ENCODE data around the gene UBE2K. TPM values are rescaled to one million over a fixed set of nuclear protein-coding genes. Genes with fewer than 3 reads are reported as not detected.
"Not testable (repeated sequence)": the region's sequence is repeated elsewhere in the genome, so short reads cannot be mapped to it uniquely, and the experiment has no call there.

Gene UBE2K
- total and polyA plus RNA-seq, 2 experiments from 2014 or later: 40.4 to 112 TPM

DNA sequence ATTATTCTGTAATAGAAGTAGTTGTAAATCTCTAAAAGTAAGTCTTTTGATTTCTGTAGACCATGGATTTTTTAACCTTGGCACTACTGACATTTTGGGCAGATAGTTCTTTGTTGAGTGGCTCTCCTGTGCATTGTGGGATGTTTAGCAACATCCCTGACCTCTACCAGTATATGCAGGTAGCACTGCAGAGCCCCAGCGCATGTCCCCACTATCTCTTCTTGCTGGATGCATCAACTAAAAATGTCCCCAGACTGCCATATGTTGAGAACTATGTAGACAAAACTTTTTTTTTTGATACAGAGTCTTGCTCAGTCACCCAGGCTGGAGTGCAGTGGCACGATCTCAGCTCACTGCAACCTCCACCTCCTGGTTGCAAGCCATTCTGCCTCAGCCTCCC lies 4.8 kb downstream of the UBE2K start:
- DNase-seq (ENCODE audit: low spot score): no peak
- WGBS (ENCODE audit: low lambda C conversion rate, missing lambda C conversion rate): 93% methylated on average over 2 of the region's 2 CpGs
- no peak overlapping the region for H3K4me3 ChIP-seq
- TF ChIP-seq CTCF (IDR thresholded peaks at IDR 0.05; ENCODE audit: poor library complexity): no peak
- TF ChIP-seq EZH2phosphoT487 (IDR thresholded peaks at IDR 0.05; ENCODE audit: low read depth, severe bottlenecking, unreplicated experiment): no peak
- TF ChIP-seq EZH2 (IDR thresholded peaks at IDR 0.05; ENCODE audit: borderline replicate concordance): no peak
- peaks cover 79% of the 10 kb centered on the region for H4K20me1 ChIP-seq (ENCODE audit: insufficient read depth, poor library complexity, severe bottlenecking)
- no peak overlapping the region for H3K27ac ChIP-seq
- H3K79me2 ChIP-seq: peaks cover 97% of the 10 kb centered on the region
- H3K36me3 ChIP-seq (replicated peaks; ENCODE audit: insufficient read depth, low read depth): no peaks in the 10 kb centered on the region
- no peak overlapping the region for H3K4me2 ChIP-seq
- H2AFZ ChIP-seq: no peak overlapping the region
- H3K9me2 ChIP-seq (replicated peaks; ENCODE audit: insufficient read depth): no peaks in the 10 kb centered on the region
- no peaks in the 10 kb centered on the region for H3K27me3 ChIP-seq
- peaks cover 8% of the 10 kb centered on the region for H3K4me1 ChIP-seq (ENCODE audit: insufficient read depth)
- H3K9me3 ChIP-seq (ENCODE audit: low read depth): no peaks in the 10 kb centered on the region

DNA sequence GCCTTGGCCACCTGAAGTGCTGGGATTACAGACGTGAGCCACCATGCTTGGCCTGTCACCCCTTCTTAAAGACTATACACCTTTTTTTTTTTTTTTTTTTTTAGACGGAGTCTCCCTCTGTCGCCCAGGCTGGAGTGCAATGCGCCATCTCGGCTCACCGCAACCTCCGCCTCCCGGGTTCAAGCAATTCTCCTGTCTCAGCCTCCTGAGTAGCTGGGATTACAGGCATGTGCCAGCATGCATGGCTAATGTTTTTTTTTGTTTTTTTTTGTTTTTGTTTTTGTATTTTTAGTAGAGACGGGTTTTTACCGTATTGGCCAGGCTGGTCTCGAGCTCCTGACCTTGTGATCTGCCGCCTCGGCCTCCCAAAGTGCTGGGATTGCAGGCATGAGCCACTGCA lies 6.9 kb downstream of the UBE2K start:
- not testable (repeated sequence) for H3K36me3 ChIP-seq (replicated peaks; ENCODE audit: insufficient read depth, low read depth); H3K4me2 ChIP-seq; H3K4me3 ChIP-seq; H3K27ac ChIP-seq; H3K9me3 ChIP-seq (ENCODE audit: low read depth); H2AFZ ChIP-seq; H3K9me2 ChIP-seq (replicated peaks; ENCODE audit: insufficient read depth); DNase-seq (ENCODE audit: low spot score); H3K4me1 ChIP-seq (ENCODE audit: insufficient read depth); H3K27me3 ChIP-seq
- peaks cover 100% of the 10 kb centered on the region for H3K79me2 ChIP-seq
- 96% methylated on average over 13 of the region's 13 CpGs for WGBS (ENCODE audit: low lambda C conversion rate, missing lambda C conversion rate)
- peaks cover 86% of the 10 kb centered on the region for H4K20me1 ChIP-seq (ENCODE audit: insufficient read depth, poor library complexity, severe bottlenecking)

- Histone ChIP-seq H3K79me2 (peaks cover 100% of the 10 kb centered on the region), H3K4me3 (no peak overlapping the region), H3K4me1 (ENCODE audit: insufficient read depth) (no peaks in the 10 kb centered on the region), H3K27me3 (no peaks in the 10 kb centered on the region), H3K36me3 (replicated peaks; ENCODE audit: insufficient read depth, low read depth) (no peaks in the 10 kb centered on the region), H3K9me2 (replicated peaks; ENCODE audit: insufficient read depth) (no peaks in the 10 kb centered on the region), H3K27ac (peak overlapping the region; percentile 35), H3K4me2 (no peak overlapping the region), H2AFZ (no peak overlapping the region), H3K9me3 (ENCODE audit: low read depth) (no peaks in the 10 kb centered on the region), H4K20me1 (ENCODE audit: insufficient read depth, poor library complexity, severe bottlenecking) (peaks cover 78% of the 10 kb centered on the region)
- WGBS (ENCODE audit: low lambda C conversion rate, missing lambda C conversion rate): 89% methylated on average over 6 of the region's 6 CpGs
- TF ChIP-seq EZH2phosphoT487 (IDR thresholded peaks at IDR 0.05; ENCODE audit: low read depth, severe bottlenecking, unreplicated experiment) (no peak), EZH2 (IDR thresholded peaks at IDR 0.05; ENCODE audit: borderline replicate concordance) (no peak), CTCF (IDR thresholded peaks at IDR 0.05; ENCODE audit: poor library complexity) (no peak)
- peak; percentile 15 for DNase-seq (ENCODE audit: low spot score)
Measured at GRCh38 chr4:39706334-39706733, 8.4 kb downstream of the UBE2K start.

DNA sequence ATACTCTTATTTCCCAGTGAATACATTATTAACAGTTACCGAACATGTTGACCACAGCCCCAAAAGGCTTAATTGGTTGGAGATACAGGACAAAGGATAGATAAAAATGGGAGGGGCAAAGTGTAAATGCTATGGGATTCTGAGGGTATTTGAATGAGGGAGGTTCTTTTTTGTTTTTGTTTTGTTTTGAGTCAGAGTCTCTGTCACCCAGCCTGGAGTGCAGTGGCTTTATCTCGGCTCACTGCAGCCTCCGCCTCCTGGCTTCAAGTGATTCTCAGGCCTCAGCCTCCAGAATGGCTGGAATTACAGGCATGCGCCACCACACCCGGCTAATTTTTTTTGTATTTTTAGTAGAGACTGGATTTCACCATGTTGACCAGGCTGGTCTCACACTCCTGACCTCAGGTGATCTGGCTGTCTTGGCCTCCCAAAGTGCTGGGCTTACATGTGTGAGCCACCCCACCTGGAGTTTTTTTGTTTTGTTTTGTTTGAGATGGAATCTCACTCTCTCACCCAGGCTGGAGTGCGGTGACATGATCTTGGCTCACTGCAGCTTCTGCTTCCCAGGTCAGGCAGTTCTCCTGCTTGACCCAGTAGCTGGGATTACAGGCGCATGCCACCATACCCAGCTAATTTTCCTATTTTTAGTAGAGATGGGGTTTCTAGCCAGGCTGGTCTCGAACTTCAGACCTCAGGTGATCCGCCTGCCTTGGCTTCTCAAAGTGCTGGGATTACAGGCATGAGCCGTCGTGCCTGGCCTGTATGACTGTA lies 9.0 kb downstream of the UBE2K start:
- no peak for TF ChIP-seq CTCF (IDR thresholded peaks at IDR 0.05; ENCODE audit: poor library complexity)
- TF ChIP-seq EZH2phosphoT487 (IDR thresholded peaks at IDR 0.05; ENCODE audit: low read depth, severe bottlenecking, unreplicated experiment): no peak
- no peak for TF ChIP-seq EZH2 (IDR thresholded peaks at IDR 0.05; ENCODE audit: borderline replicate concordance)
- H3K27me3 ChIP-seq: no peaks in the 10 kb centered on the region
- H3K4me3 ChIP-seq: no peak overlapping the region
- 91% methylated on average over 11 of the region's 11 CpGs for WGBS (ENCODE audit: low lambda C conversion rate, missing lambda C conversion rate)
- H3K79me2 ChIP-seq: peaks cover 100% of the 10 kb centered on the region
- no peak overlapping the region for H2AFZ ChIP-seq
- peaks cover 72% of the 10 kb centered on the region for H4K20me1 ChIP-seq (ENCODE audit: insufficient read depth, poor library complexity, severe bottlenecking)
- H3K36me3 ChIP-seq (replicated peaks; ENCODE audit: insufficient read depth, low read depth): no peaks in the 10 kb centered on the region
- H3K4me2 ChIP-seq: no peak overlapping the region
- no peaks in the 10 kb centered on the region for H3K9me2 ChIP-seq (replicated peaks; ENCODE audit: insufficient read depth)
- no peaks in the 10 kb centered on the region for H3K4me1 ChIP-seq (ENCODE audit: insufficient read depth)
- no peaks in the 10 kb centered on the region for H3K9me3 ChIP-seq (ENCODE audit: low read depth)
- DNase-seq (ENCODE audit: low spot score): no peak
- H3K27ac ChIP-seq: peak overlapping the region; percentile 35

Measured in hepatocyte (in vitro differentiated cells).